GM19328 (cell line): Measurements from ENCODE around the gene IFRD2.
A peak's percentile ranks its signal among the peaks of the same experiment; 100 is the strongest.

Source experiments
- ATAC-seq: cut with Tn5 transposase; IDR thresholded peaks from one replicate; pipeline ENCODE4 v1.9.1; 2021; ENCODE audit warnings: mild to moderate bottlenecking, moderate library complexity; ENCODE audit not compliant: unreplicated experiment

Gene IFRD2

DNA sequence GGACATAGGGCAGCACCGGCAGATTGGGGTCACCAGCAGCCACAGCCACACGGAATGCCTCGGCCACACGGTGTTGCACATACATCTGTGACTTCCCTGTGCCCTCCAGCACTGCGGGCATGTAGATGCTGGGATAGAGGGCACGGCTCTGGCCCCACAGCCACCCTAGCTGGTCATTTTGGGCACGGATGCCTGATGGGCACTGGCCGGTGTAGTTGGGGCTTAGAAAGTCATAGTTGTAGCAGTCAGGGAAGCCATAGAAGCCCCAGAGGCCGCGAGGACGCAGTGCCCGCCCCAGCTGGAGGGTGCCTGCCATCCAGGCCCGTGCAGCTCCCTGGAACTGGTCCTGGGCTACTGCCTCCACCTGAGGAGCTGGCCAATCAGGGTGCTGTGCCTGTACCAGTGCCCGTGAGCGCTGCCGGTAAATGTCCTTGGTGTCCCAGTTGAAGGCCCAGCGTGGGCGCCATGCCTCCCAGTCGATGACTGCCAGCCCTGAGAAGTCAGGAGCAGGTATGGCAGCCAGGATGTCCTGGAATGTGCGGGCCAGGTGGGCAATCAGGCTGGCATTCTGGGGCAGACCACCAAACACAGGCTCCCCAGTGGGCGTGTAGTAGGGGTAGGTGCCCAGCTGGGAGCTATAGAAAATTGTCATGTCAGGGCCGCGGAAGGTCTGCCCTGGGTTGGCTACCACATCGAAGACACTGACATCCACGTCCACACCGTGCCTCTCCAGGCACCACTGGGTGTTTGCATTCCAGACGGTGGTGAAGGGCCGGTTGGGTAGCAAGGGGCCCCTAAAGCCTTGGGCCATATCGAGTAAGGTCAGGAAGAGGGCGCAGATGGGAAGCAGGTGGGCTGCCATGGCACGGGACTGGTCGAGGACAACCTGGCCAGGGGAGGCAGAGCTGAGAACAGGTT is 10.1 kb upstream of the IFRD2 start:
- ATAC-seq = no peak

DNA sequence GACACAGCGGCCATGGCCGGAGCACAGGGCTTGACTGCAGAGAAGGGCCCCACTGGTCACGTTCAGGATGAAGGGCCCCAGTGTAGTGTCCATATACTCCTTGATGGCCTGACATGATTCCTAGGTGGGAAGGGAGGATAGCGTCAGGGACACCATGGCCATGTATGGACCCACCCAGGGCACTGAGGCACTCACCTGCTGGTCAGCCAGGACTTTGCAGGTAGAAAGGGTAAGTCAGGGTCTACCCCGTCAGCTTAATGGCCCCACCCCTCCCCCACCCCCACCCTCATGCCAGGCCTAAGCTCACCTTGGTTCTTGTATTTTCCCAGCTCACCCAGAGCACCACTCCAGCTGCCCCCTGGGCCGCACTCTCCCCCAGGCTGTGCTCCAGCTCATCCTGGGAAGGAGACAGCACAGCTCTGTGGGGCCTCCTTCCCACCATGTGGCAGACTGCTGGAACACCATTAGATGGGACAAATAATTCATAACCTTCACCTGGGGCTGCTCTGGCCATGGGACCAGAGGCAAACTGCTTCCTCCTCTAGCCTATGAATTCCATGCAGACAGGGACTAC is 8.5 kb upstream of the IFRD2 start:
- ATAC-seq = no peak

DNA sequence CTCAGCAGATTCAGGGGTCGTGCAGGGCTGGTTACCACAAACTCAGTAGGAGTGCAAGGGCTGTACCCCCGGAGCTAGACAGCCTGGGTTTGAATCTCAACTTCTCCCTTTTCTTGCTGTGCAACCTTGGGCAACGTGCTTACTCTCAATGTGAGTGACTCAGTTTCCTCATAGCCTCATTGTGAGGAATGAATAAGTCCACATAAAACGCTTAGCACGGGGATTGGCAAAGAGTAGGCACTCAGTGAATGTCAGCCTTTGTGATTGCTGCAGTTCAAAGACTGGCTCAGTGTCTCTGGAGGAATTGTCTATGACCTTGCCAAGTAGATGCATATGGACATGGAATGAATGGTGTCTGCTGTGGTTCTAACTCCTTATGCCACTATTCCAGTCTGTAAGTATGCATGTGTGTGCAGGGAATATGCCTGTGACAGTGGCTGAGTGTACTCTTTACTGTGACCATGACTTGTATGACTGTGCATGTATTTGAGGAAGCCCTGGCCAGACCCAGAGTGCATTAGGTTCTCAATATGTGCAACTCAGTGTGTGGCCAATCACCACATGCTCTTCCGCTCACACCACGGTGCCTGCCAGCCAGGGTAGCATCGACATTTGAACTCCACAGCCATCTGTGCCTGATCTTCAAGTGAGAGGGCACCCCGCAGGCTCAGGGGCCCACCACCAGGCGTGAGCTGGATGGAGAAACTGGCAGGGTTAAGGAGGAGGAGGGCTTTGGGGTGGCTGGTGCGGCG is 7.9 kb upstream of the IFRD2 start:
- ATAC-seq = no peak

DNA sequence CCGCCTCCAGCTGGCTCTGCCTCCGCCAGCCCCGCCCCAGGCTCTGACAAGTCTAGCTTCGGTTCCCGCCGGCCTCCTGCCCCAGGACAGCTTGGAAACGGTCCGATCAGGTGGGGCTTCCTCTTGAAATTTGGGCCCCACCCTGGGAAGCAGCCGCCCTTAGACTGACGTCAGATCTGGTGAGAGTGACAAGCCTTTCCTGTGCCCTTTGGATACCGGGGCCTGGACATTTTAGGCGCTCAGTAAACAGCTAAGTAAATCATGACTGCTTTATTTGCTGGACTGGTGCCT is 7.4 kb upstream of the IFRD2 start:
- no peak for ATAC-seq

DNA sequence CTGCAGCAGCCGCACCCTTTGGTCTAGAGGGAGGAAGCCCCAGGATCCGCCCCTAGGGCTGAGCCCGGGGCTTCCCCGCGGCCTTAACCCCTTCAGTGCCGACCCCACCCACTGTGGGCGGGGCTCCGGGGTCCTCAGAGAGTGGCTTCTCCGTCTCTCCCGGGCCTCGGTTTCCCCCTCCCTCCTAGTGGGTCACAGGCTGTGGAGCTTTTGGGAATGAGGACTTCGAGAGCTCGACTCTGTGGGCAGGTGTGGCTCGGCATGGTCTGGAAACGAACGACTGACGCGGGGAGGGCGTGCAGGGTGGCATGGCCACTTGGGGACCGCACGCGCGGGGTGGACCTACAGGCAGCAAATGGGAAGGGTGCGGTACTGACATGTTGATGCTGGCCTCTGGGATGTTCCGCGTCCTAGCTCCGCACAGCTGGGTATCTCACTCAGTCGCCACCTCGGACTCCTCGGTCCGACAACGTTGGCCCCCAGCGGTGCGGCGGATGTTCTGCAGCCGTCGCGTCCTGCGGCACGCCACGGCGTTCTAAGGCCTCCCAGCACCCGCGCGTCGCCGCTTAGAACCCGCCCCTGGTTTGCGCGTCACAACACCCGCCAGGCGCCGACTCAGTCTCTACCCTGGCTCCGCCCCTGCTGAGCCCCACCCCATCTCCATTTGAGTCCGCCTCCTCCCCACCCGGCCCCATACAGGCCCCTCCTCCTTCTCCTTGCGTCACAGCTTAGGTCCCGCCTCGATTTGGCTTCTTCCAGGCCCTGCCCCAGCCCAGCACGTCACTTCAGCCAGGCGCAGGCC is 6.8 kb upstream of the IFRD2 start, which contains the start of the genes HYAL3 and NAA80:
HYAL3 (minus strand) TSS at position 570 of the 802 bp plus-strand sequence. CDS start 3,803 bp downstream, outside the sequence.
NAA80 (minus strand) TSS at position 570 of the 802 bp plus-strand sequence. CDS start 1,942 bp downstream, outside the sequence.
- ATAC-seq = peak; percentile 86

DNA sequence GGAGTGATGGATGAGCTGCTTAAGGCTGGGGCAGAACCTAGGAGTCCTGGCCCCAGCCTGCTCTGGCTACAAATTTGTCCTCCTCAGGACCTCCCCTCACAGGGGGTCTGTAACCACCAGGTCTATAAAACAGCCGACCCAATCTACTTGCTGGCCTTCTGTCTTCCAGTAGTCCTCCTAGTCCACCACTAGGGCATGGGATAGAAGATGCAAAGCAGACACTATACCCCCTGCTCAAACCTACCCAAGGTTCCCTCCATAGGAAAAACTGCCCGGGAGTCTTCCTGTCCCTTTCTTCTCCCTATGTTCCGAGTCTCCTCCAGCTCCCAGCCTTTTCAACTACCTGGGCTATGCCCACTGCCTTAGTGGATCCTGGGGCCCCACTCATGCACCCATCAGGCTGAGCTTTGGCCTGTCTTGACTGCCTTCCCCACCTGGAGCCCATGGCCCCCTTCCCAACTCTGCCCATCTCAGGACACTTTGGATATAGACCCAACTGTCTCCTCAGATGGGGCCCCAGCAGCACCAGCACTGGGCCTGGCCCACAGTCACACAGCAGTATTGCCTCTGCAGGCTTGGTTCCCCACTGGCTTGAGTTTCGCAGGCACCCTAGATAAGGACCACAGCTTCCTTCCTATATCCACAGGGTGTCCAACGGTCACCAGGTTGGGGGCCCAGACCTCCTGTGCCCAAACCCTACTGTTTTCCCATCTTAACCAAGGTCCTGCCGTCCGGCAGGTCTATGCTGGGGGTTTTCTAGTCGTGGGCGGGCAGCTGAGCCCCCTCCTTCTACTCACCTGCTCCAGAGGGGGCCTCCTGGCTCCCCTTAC is 5.9 kb upstream of the IFRD2 start:
- ATAC-seq = no peak

DNA sequence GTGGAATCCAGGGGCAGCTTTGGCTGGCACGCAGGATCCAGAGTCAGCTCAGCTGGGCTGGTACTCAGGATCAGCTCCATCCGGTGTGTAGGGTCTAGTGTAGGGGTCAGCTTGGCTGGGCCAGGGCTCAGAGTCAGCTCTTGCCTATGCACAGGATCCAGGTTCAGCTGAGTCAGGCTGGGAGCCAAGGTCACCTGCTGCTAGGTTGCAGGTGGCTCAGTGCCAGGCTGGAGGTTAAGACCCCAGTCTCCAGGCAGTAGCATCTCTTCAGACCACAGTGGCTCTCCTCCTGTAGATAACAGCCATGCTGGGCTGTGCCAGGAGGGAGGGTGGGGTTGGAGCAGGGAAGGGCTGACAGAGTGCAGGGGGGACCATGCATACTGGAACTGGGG is 5.2 kb upstream of the IFRD2 start:
- ATAC-seq = no peak

DNA sequence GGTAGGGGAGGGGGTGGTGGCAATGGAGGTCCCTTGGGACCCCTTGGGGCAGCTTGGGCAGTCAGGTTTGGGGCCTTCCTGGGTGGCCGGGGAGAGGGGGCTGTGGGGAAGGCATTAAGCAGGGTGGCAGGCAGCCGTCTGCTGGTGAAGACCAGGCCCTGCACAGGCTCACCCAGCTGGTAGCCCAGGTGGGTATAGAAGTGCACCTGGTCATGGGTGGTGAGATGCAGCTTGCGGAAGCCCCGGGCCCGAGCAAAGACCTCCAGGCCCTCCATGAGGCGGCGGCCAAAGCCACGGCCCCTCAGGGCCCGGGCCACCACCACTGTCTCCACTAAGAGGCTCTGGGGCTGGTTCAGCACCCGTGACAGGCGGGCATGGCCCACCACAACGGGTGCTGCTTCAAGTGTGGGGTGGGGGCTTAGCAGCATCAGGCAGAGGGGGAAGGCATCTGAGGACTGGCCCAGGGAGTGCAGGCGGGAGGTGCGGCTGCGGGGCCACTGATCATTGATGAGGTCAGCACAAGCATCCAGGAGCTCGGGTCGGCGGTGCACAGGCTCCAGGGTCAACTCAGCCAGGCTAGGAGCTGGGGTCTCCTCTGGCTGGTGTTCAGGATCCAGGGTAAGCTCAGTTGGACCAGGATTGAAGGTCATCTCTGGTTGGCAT is 4.6 kb upstream of the IFRD2 start:
- ATAC-seq = no peak

DNA sequence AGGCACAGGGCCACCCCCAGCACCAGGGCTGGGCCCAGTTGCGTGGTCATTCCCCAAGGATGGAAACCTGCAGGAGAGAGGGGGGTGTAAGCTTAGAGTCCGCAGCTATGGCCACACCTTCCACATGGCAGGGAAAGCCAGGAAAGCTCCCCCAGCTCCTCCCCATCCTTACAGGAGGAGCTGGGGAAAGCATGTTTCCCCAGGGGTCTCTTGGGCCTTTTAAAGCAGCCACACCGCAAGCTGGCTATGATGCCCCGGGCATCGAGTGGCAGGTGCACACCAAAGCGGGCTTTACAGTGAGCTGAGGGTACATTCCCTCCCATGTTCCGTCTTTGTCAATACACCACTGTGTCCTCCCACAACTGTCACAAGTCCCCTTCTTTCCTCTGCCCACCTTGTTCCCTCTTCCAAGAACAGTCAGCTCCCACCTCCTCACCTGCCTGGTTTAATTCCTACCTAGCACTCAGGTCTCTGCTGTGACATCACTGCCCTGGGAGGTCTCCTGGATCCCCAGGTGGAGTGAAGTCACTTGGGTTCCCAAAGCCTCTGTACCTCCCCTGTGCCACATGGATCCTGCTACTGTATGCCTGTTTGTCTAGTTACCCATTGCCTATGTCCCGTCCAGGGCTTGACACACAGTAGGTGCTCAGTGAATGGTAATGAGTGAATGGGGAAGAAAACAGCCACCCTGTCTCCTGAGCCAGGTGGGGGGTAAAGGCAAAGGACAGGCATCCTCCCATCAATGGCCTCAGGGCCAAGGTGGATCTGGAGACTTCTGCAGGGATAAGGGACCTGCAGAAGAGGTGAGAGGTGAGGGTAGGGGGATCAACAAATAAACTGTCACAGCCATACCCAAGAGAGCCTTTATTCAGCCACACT is 3.6 kb upstream of the IFRD2 start:
- no peak for ATAC-seq

DNA sequence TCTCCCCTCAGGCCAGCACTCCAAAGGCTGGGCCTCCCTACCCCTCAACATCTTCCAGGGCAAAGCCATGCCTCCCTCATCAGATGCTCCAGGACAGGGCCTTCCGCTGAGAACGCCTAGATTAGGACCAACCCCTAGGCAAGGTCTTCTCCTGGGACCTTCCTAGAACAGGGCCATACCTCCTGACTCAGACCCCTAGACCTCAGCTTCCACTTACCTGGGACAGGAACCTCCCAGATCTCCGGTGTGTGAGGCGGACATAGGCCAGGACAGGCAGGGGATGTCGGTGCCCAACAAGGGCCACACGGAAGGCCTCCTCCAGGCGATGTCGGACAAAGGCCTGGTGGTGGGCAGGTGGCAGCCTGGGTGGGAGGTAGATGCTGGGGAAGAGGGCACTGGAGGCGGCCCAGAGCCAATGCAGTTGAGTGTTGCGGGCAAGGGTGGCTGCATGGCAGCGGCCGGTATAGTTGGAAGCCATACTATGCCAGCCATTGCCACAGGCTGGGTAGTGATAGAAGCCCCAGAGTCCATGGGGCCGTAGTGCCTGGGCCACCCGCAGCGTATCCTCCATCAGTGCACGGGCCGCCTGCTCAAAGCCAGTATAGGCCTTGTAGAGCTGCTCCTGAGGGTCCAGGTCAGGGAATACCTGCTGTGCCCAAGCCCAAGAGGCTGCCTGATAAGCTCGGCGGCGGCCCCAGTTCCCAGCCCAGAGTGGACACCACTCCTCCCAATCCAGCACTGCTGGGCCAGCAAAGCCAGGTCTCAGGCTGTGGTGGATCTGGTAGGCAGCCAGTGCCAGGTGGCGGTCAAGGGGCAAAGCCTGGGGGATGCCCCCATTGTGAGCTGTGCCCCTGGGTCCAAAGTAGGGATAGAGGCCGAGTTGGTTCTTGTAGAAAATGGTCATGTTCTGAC is 2.5 kb upstream of the IFRD2 start:
- ATAC-seq = no peak

DNA sequence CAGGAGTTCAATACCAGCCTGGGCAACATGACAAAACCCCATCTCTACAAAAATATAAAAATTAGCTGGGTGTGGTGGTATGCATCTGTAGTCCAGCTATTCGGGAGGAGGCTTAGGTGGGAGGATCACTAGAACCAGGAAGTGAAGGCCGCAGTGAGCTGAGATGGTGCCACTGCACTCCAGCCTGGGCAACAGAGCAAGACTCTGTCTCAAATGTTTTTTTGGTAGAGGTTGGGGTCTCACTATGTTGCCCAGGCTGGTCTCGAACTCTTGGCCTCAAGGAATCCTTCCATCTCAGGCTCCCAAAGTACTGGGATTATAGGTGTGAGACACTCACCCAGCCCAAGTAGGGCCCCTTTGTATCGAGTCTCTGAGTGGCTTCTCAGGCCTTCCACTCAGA is 1.9 kb upstream of the IFRD2 start:
- ATAC-seq = no peak

DNA sequence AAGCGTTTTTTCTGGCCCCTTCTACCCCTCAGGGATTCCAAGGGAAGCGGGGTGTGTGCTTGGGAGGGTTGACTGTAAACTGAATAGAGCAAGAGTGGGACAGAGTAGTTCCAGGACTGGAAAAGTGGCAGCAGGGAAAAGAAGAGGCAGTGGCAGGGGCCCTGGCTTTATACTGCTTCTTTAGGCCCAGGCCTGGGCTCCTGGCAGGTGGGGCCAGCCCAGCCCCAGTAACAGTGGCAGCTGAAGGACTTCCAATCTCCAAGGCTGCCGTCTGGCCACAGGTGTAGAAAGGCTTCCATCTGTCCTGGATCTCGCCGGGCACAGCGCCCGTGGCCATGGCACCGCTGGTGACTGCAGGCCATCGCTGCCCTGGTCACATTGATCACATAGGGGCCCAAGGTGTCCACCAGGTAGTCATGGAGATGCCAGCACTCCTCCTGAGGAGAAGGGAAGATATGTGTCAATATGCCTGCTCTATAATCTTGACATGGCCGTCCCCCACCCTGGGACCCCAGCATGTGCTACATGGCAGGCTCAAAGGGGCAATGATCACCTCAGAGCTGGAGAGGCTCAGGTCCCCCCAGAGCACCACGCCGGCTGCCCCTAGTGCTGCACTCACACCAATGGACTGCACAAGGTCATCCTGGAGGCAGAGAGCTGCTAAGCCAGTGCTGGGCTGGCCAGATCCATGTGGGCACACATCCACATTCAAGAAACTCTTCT is 1.0 kb upstream of the IFRD2 start:
- no peak for ATAC-seq

DNA sequence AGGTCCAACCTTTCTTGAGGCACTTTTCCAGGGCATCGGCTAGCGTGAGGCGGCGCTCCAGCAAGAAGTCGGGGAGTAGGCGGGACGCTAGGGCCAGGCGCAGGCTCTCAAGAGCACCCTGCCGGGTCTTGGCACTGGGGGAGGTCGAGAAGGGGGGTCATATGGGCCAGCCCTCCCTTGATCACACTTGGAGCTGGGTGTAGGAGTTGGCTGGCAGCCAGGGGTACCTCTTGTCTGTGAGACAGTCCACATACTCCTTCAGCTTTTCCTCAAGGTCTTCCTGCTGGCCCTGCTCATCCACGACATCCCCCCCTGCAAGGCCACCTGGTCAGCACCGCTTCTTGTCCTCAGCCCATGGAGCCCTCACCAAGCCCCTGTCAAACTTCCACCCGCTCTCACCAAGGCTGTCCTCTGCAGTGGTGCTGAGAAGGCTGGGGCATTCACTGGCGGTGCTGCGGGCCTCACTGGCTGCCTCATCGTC is 2.0 kb downstream of the IFRD2 start:
- no peak for ATAC-seq

DNA sequence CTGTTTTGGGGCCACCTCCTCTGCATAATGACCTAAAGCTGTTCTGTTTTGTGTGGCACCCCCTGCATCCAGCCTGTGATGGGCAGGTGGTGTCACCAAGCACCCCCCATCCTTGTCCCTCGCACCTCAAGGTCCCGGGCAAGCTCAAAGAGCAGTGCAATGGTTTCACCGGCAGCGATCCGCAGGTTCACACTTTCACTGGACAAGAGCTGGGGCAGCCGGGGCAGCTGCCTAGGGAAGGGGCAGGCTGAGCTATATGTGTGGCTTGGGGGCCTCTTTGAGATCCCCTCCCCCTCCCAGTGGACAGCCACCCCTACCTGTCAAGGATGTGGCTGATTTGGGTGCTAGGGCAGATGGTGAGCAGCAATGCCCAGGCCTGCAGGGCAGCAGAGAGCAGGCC is 3.1 kb downstream of the IFRD2 start:
- no peak for ATAC-seq

DNA sequence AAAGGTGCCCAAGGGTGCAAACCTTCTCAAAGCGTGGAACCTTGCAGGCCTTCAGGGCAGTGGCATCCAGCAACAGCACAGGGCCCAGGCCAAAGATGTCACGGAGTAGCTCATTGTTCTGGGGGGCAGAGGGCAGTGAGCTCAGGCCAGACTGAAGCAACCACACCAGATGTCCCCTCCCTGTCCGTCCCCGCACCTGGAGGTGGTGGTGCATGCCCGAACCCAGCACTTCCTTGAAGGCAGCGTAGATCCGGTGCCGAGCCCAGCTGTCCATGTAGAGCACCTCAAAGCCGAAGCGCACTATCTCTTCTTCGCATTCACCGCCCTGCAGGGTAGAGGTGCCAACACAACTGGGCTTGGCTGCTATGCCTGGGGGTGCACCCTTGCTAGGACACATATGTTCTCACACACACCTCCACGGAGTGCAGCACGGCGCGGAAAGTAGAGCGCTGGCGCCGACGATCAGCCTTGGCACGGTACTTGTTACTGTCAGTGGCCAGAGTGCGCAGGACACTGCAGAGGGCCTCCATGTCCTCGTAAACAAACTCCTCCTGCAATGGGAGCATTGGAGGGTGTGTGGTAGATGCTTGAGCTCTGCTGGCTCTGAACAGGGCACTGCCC is 3.7 kb downstream of the IFRD2 start:
- no peak for ATAC-seq

DNA sequence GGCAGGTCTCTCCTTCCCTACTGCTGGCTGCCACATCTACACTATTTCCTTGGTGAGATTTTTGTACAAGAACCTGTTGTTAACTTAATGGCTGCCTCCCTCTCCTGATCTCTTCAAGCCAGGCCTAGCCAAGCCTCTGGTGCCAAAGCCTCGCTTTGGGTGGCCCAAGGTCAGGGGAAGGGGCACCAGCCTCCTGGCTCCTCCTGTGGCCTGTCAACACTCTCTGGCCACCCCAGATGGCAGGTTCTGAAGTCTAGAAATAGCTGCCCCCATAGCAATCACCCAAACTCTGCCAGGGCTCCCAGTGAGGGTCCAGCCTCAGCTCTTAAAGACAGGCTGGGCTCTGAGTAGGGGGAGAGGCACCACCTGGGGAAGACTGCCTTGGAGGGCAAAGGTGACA is 5.0 kb downstream of the IFRD2 start:
- ATAC-seq = no peak
